Body of pancreas (tissue), 4 donors: Measurements from ENCODE around the gene GDPD5. TPM values are rescaled to one million over a fixed set of nuclear protein-coding genes. Genes with fewer than 3 reads are reported as not detected.

Experiments
- ATAC-seq: fragments of 150-250 bp; one replicate; pipeline ENCODE4 v1.9.1; 2016
- DNase-seq, 4 donors: peaks; one replicate each; pipeline ENCODE4 v3.0.0-alpha.2; 2019
- H3K27ac ChIP-seq, 4 donors: fragments of 200-600 bp; sonication (generic); 1 replicate in 3 of 4; 2 replicates in 1 of 4; pipeline versions ENCODE4 v1.5.1 to v1.6.1; 2016 to 2019; ENCODE audit warnings: mild to moderate bottlenecking in 1 of 4, mixed read lengths in 1 of 4, moderate library complexity in 1 of 4
- H3K27me3 ChIP-seq, 2 donors: fragments of 200-600 bp; sonication (generic); one replicate each; pipeline ENCODE4 v1.6.0; 2016; ENCODE audit warnings: mild to moderate bottlenecking in 1 of 2
- H3K36me3 ChIP-seq, 2 donors: fragments of 200-600 bp; sonication (generic); replicated peaks in 1 of 2; 2 replicates each; pipeline ENCODE4 v1.5.1; 2016; ENCODE audit warnings: low read depth in 2 of 2; ENCODE audit not compliant: insufficient read depth in 1 of 2
- H3K4me1 ChIP-seq: fragments of 200-600 bp; sonication (generic); one replicate; pipeline ENCODE4 v1.6.0; 2016
- H3K4me3 ChIP-seq, 2 donors: fragments of 200-600 bp; sonication (generic); 1 replicate in 1 of 2; 2 replicates in 1 of 2; pipeline ENCODE4 v1.5.1; 2016 to 2019
- H3K9me3 ChIP-seq, 3 donors: fragments of 200-600 bp; sonication (generic); 1 replicate in 2 of 3; 2 replicates in 1 of 3; pipeline ENCODE4 v1.5.1; 2016
- CTCF ChIP-seq, 7 experiments: fragments of 450-650 bp in 4 of 7; fragments of 200-600 bp in 3 of 7; sonication (generic) in 3 of 7; IDR thresholded peaks; one replicate each; pipeline ENCODE4 v1.5.1; 2016 to 2019; ENCODE audit warnings: antibody characterized with exemption in 7 of 7
- POLR2A ChIP-seq, 3 donors: fragments of 450-650 bp; IDR thresholded peaks; one replicate each; pipeline ENCODE4 v1.6.1; 2016; ENCODE audit warnings: antibody characterized with exemption in 3 of 3, mild to moderate bottlenecking in 2 of 3
- WGBS, 2 donors: methylation state at CpG; one replicate each; pipeline ENCODE4 v1.1.5; 2017; 5-methylcytosine and 5-hydroxymethylcytosine counted together
- intact Hi-C: fragments of 100-400 bp; cut with DNase I; formaldehyde crosslinking; loops from one replicate; pipeline ENCODE4 v1.15.1; 2023
- total RNA-seq, 2 donors: library from RNA; depleted of rRNA; stranded (reverse); fragments of >200 nt; gene quantifications; one replicate each; pipeline ENCODE4 v1.1.0, GENCODE V29; 2016

The GDPD5 gene
- total RNA-seq, 2 donors from 2014 or later = 29.6 to 73.2 TPM

- intact Hi-C loops = no loop called here
- TF ChIP-seq CTCF (IDR thresholded peaks at IDR 0.05) (peak in 2 of 7 experiments; percentile 24 to 25), POLR2A (IDR thresholded peaks at IDR 0.05) (peak; percentile 63 to 92 (median 92))
- Histone ChIP-seq H3K4me3 (peak within 1 kb of the TSS; percentile 52 to 54), H3K27ac (peak within 1 kb of the TSS; percentile 76 to 91 (median 86)), H3K27me3 (no peaks in the 10 kb centered on the region), H3K9me3 (no peaks in the 10 kb centered on the region), H3K36me3 (peaks cover 0 to 21% of the 10 kb centered on the region in 2 donors), H3K4me1 (peaks cover 32% of the 10 kb centered on the region)
- ATAC-seq = peak; percentile 97
- peak; percentile 91 to 95 (median 93) for DNase-seq
- WGBS, 2 donors = 0% methylated on average over 21 to 55 of the region's 55 CpGs
These were observed 126.2 kb downstream of the GDPD5 start, which contains the start of gene RPS3 for GRCh38 chr11:75399344-75400145. RPS3 (plus strand) TSS chr11:75399518; CDS start chr11:75399548, 30 bp downstream.

- TF ChIP-seq CTCF (IDR thresholded peaks at IDR 0.05) (no peak), POLR2A (IDR thresholded peaks at IDR 0.05) (no peak)
- H3K9me3 ChIP-seq = no peaks in the 10 kb centered on the region
- H3K4me3 ChIP-seq = no peak overlapping the region
- H3K27ac ChIP-seq = no peak overlapping the region
- intact Hi-C loops = no loop called here
- no peaks in the 10 kb centered on the region for H3K27me3 ChIP-seq
- H3K36me3 ChIP-seq = peaks cover 0 to 15% of the 10 kb centered on the region in 2 donors
- H3K4me1 ChIP-seq = peaks cover 32% of the 10 kb centered on the region
- DNase-seq = no peak
- 62 to 63% methylated on average over 8 of the region's 8 CpGs for WGBS, 2 donors
- ATAC-seq = peak; percentile 3
These were observed 126.8 kb downstream of the GDPD5 start for GRCh38 chr11:75398906-75399305.

- Histone ChIP-seq H3K27ac (no peak overlapping the region), H3K4me3 (no peak overlapping the region), H3K27me3 (no peaks in the 10 kb centered on the region), H3K36me3 (no peaks in the 10 kb centered on the region), H3K9me3 (no peaks in the 10 kb centered on the region), H3K4me1 (no peaks in the 10 kb centered on the region)
- ATAC-seq (no peak), DNase-seq (no peak)
- TF ChIP-seq CTCF (IDR thresholded peaks at IDR 0.05) (no peak), POLR2A (IDR thresholded peaks at IDR 0.05) (no peak)
- WGBS, 2 donors = 69 to 73% methylated on average over 8 of the region's 8 CpGs
- intact Hi-C loops = no loop called here
These were observed 131.5 kb downstream of the GDPD5 start for GRCh38 chr11:75394085-75394840.

GRCh38 chr11:75389925-75390324 is 135.8 kb downstream of the GDPD5 start:
- DNase-seq (no peak), ATAC-seq (no peak)
- Histone ChIP-seq H3K36me3 (no peaks in the 10 kb centered on the region), H3K4me1 (peaks cover 6% of the 10 kb centered on the region), H3K4me3 (no peak overlapping the region), H3K27ac (no peak overlapping the region), H3K9me3 (no peaks in the 10 kb centered on the region), H3K27me3 (no peaks in the 10 kb centered on the region)
- TF ChIP-seq POLR2A (IDR thresholded peaks at IDR 0.05) = no peak
- no peak for TF ChIP-seq CTCF (IDR thresholded peaks at IDR 0.05)
- intact Hi-C loops = no loop called here
- 69 to 74% methylated on average over 7 of the region's 7 CpGs for WGBS, 2 donors
